ENCODE data around the gene APBB1IP. TPM values are rescaled to one million over a fixed set of nuclear protein-coding genes. Genes with fewer than 3 reads are reported as not detected.

Gene APBB1IP
- total RNA-seq, 1 experiment from 2014 or later = not detected

GRCh38 chr10:26438534-26439341, 597 bp downstream of the APBB1IP start:
- ChIA-PET POLR2A (no interaction called here), CTCF (interaction anchor here (0.7 kb wide), 1 partner anchor 33 kb away, joined by 3 read pairs; no protein-coding TSS in a partner anchor)
- no peaks in the 10 kb centered on the region for H3K9me3 Mint-ChIP-seq (ENCODE audit: unreplicated experiment)
- H3K4me3 Mint-ChIP-seq (ENCODE audit: unreplicated experiment) = no peak overlapping the region
- peaks cover 14% of the 10 kb centered on the region for H3K27me3 Mint-ChIP-seq (ENCODE audit: insufficient read depth, unreplicated experiment)
- DNase-seq (ENCODE audit: unreplicated experiment) = no peak
- no TSS peak for BruUV-seq (replicated peaks)
- no peaks in the 10 kb centered on the region for H3K4me1 Mint-ChIP-seq (ENCODE audit: insufficient read depth, unreplicated experiment)
- no peak for TF ChIP-seq CTCF (IDR thresholded peaks at IDR 0.05; ENCODE audit: unreplicated experiment)
- intact Hi-C loops (cut with micrococcal nuclease) = no loop called here
- no peaks in the 10 kb centered on the region for H3K36me3 Mint-ChIP-seq (ENCODE audit: insufficient read depth, unreplicated experiment)
- H3K27ac Mint-ChIP-seq (ENCODE audit: low read depth, unreplicated experiment) = no peak overlapping the region

GRCh38 chr10:26439406-26440087, 1.4 kb downstream of the APBB1IP start:
- Mint-ChIP-seq H3K36me3 (ENCODE audit: insufficient read depth, unreplicated experiment) (no peaks in the 10 kb centered on the region), H3K4me3 (ENCODE audit: unreplicated experiment) (no peak overlapping the region), H3K27ac (ENCODE audit: low read depth, unreplicated experiment) (no peak overlapping the region), H3K9me3 (ENCODE audit: unreplicated experiment) (no peaks in the 10 kb centered on the region), H3K27me3 (ENCODE audit: insufficient read depth, unreplicated experiment) (peaks cover 14% of the 10 kb centered on the region), H3K4me1 (ENCODE audit: insufficient read depth, unreplicated experiment) (no peaks in the 10 kb centered on the region)
- no TSS peak for BruUV-seq (replicated peaks)
- no peak for TF ChIP-seq CTCF (IDR thresholded peaks at IDR 0.05; ENCODE audit: unreplicated experiment)
- intact Hi-C loops (cut with micrococcal nuclease) = no loop called here
- DNase-seq (ENCODE audit: unreplicated experiment) = no peak
- ChIA-PET CTCF (interaction anchor here (0.7 kb wide), 1 partner anchor 32 kb away, joined by 3 read pairs; no protein-coding TSS in a partner anchor), POLR2A (no interaction called here)

GRCh38 chr10:26440088-26440470, 1.9 kb downstream of the APBB1IP start:
- ChIA-PET POLR2A (no interaction called here), CTCF (no interaction called here)
- Mint-ChIP-seq H3K36me3 (ENCODE audit: insufficient read depth, unreplicated experiment) (no peaks in the 10 kb centered on the region), H3K4me3 (ENCODE audit: unreplicated experiment) (no peak overlapping the region), H3K27me3 (ENCODE audit: insufficient read depth, unreplicated experiment) (peaks cover 14% of the 10 kb centered on the region), H3K27ac (ENCODE audit: low read depth, unreplicated experiment) (no peak overlapping the region), H3K9me3 (ENCODE audit: unreplicated experiment) (no peaks in the 10 kb centered on the region), H3K4me1 (ENCODE audit: insufficient read depth, unreplicated experiment) (no peaks in the 10 kb centered on the region)
- no peak for DNase-seq (ENCODE audit: unreplicated experiment)
- intact Hi-C loops (cut with micrococcal nuclease) = no loop called here
- BruUV-seq (replicated peaks) = no TSS peak
- TF ChIP-seq CTCF (IDR thresholded peaks at IDR 0.05; ENCODE audit: unreplicated experiment) = no peak

GRCh38 chr10:26441491-26442214, 3.5 kb downstream of the APBB1IP start:
- CTCF ChIA-PET = no interaction called here
- Mint-ChIP-seq H3K27ac (ENCODE audit: low read depth, unreplicated experiment) (no peak overlapping the region), H3K36me3 (ENCODE audit: insufficient read depth, unreplicated experiment) (no peaks in the 10 kb centered on the region), H3K9me3 (ENCODE audit: unreplicated experiment) (no peaks in the 10 kb centered on the region), H3K4me1 (ENCODE audit: insufficient read depth, unreplicated experiment) (no peaks in the 10 kb centered on the region), H3K4me3 (ENCODE audit: unreplicated experiment) (no peak overlapping the region), H3K27me3 (ENCODE audit: insufficient read depth, unreplicated experiment) (peaks cover 3% of the 10 kb centered on the region)
- POLR2A ChIA-PET = interaction anchor here (1.1 kb wide), 1 partner anchor 45 kb away, joined by 3 read pairs; no protein-coding TSS in a partner anchor
- DNase-seq (ENCODE audit: unreplicated experiment) = no peak
- no peak for TF ChIP-seq CTCF (IDR thresholded peaks at IDR 0.05; ENCODE audit: unreplicated experiment)
- intact Hi-C loops (cut with micrococcal nuclease) = no loop called here
- BruUV-seq (replicated peaks) = no TSS peak
